ENCODE data around the gene LRRC41.
A peak's percentile ranks its signal among the peaks of the same experiment; 100 is the strongest.
"Not testable (repeated sequence)": the region's sequence is repeated elsewhere in the genome, so short reads cannot be mapped to it uniquely, and the experiment has no call there.

The LRRC41 gene

DNA sequence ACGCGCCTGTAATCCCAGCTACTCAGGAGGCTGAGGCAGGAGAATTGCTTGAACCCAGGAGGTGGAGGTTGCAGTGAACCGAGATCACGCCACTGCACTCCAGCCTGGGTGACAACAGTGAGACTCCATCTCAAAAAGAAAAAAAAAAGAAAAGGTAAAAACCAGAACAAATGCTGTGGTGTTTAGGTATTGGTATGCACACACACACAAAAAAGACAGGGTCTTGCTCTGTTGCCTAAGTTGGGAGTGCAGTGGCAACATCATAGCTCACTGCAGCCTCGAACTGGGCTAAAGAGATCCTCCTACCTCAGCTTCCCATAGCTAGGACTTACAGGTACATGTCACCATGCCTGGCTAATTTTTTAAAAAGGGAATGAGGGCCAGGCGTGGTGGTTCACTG lies 15.9 kb upstream of the LRRC41 start:
- not testable (repeated sequence) for H3K4me3 ChIP-seq (ENCODE audit: low read depth in 1 of 2, low read length in 2 of 2); H3K27ac ChIP-seq (ENCODE audit: low read depth, low read length); H3K9ac ChIP-seq (ENCODE audit: low read length); H3K27me3 ChIP-seq (ENCODE audit: control insufficient read depth in 1 of 2, insufficient read depth in 2 of 2, low read length in 2 of 2); H3K9me3 ChIP-seq (ENCODE audit: low read length); H3K4me1 ChIP-seq (ENCODE audit: insufficient read depth, low read length)
- H3K36me3 ChIP-seq (ENCODE audit: insufficient read depth, low read length), result peaks cover 20% of the 10 kb centered on the region

DNA sequence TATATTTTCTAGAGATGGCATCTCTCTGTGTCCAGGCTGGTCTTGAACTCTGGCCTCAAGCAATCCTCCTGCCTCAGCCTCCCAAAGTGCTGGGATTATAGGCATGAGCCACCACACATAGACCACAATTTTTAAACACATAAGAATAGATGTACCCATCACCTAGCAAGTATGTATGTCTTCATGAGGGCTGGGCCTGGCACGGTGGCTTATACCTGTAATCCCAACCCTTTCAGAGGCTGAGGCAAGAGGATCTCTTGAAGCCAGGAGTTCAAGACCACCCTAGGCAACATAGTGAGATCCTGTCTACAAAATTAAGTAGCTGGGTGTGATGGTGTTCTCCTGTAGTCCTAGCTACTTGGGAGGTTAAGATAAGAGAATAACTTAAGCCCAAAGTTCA lies 13.9 kb upstream of the LRRC41 start:
- Histone ChIP-seq H3K4me3 (ENCODE audit: low read depth in 1 of 2, low read length in 2 of 2) (no peak overlapping the region), H3K4me1 (ENCODE audit: insufficient read depth, low read length) (no peaks in the 10 kb centered on the region), H3K27ac (ENCODE audit: low read depth, low read length) (no peak overlapping the region), H3K27me3 (ENCODE audit: control insufficient read depth in 1 of 2, insufficient read depth in 2 of 2, low read length in 2 of 2) (no peaks in the 10 kb centered on the region), H3K9ac (ENCODE audit: low read length) (no peak overlapping the region), H3K9me3 (ENCODE audit: low read length) (no peaks in the 10 kb centered on the region), H3K36me3 (ENCODE audit: insufficient read depth, low read length) (peaks cover 34% of the 10 kb centered on the region)

DNA sequence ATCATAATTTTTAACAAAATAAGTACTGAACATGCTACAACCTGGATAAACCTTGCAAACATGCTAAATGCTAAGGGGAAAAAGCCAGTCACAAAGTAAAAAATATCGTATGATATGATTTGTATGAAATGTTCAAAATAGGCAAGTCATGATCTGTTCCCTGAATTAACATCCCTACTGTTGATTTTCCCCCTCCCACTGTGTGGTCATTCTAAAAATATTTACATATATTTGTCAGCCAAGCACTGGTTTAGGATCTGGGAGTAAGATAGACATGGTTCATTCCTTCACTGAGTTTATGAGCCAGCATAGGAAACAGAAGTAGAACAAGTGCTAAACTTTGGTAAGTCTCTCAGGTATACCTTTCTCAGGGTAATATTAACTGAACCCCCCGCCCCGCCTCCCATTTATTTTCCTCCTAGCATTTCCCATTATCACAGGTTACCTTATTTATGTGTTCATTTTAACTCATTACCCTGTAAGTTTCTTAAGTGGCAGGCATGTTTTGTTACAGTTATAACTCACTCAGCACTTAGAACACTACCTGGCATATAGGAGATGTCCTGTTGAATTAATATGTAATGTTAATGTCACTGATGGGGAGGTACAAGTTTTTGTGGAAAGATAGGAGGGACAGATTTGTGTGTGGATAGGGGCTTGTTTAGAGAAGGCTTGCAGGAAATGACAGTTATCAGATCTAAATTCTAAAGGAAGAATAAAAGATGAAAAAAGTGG lies 12.4 kb upstream of the LRRC41 start:
- H3K27ac ChIP-seq (ENCODE audit: low read depth, low read length), result no peak overlapping the region
- no peak overlapping the region for H3K9ac ChIP-seq (ENCODE audit: low read length)
- H3K9me3 ChIP-seq (ENCODE audit: low read length), result no peaks in the 10 kb centered on the region
- H3K4me1 ChIP-seq (ENCODE audit: insufficient read depth, low read length), result no peaks in the 10 kb centered on the region
- peaks cover 42% of the 10 kb centered on the region for H3K36me3 ChIP-seq (ENCODE audit: insufficient read depth, low read length)
- no peak overlapping the region for H3K4me3 ChIP-seq (ENCODE audit: low read depth in 1 of 2, low read length in 2 of 2)
- no peaks in the 10 kb centered on the region for H3K27me3 ChIP-seq (ENCODE audit: control insufficient read depth in 1 of 2, insufficient read depth in 2 of 2, low read length in 2 of 2)

DNA sequence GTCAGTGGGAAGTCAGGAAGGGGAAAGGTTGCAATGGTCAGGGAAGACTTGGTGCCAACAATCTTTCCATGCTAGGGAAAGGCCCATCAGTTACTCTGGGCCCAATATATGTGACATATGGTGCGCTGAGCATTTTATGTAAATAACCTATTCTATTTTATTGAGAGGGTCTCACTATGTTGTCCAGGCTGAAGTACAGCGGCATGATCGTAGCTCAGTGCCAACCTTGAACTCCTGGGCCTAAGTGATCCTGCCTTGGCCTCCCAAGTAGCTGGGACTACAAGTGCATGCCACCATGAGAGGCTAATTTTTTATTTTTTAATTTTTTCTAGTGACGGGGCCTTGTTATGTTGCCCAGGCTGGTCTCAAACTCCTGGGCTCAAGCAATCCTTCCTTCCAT lies 6.9 kb upstream of the LRRC41 start:
- H3K9ac ChIP-seq (ENCODE audit: low read length), result no peak overlapping the region
- H3K27ac ChIP-seq (ENCODE audit: low read depth, low read length), result no peak overlapping the region
- peaks cover 8% of the 10 kb centered on the region for H3K4me1 ChIP-seq (ENCODE audit: insufficient read depth, low read length)
- peaks cover 41% of the 10 kb centered on the region for H3K36me3 ChIP-seq (ENCODE audit: insufficient read depth, low read length)
- no peaks in the 10 kb centered on the region for H3K9me3 ChIP-seq (ENCODE audit: low read length)
- H3K4me3 ChIP-seq (ENCODE audit: low read depth in 1 of 2, low read length in 2 of 2), result no peak overlapping the region
- no peaks in the 10 kb centered on the region for H3K27me3 ChIP-seq (ENCODE audit: control insufficient read depth in 1 of 2, insufficient read depth in 2 of 2, low read length in 2 of 2)

DNA sequence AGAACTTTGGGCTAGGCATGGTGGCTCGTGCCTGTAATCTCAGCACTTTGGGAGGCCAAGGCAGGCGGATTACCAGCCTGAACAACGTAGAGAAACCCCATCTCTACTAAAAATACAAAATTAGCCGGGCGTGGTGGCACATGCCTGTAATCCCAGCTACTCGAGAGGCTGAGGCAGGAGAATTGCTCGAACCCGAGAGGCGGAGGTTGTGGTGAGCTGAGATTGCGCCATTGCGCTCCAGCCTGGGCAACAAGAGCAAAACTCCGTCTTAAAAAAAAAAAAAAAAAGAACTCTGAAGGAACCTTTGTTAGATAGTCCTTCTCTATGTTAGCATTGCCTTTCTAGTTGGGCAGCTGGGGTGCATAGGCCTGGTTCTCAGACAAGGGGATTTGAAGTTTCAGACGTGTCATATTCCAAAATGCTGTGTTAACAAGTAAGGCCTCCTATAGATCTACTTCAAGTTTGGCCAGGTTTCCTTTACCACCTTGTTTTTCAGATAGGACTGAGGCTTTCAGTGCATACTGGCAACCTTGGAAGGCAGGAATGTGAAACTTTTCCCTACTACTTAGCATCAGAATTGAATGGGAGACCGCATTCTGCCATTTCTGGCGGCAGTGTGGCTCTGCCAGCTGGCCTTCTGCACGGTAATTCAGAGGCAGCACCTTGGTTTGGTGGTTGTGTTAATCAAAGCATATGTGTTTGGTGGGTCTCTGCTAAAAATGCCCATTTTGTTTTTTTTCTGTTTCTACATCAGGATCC lies 6.2 kb upstream of the LRRC41 start:
- H3K9me3 ChIP-seq (ENCODE audit: low read length), result no peaks in the 10 kb centered on the region
- H3K4me1 ChIP-seq (ENCODE audit: insufficient read depth, low read length), result peaks cover 13% of the 10 kb centered on the region
- no peaks in the 10 kb centered on the region for H3K27me3 ChIP-seq (ENCODE audit: control insufficient read depth in 1 of 2, insufficient read depth in 2 of 2, low read length in 2 of 2)
- no peak overlapping the region for H3K27ac ChIP-seq (ENCODE audit: low read depth, low read length)
- no peak overlapping the region for H3K9ac ChIP-seq (ENCODE audit: low read length)
- peaks cover 38% of the 10 kb centered on the region for H3K36me3 ChIP-seq (ENCODE audit: insufficient read depth, low read length)
- H3K4me3 ChIP-seq (ENCODE audit: low read depth in 1 of 2, low read length in 2 of 2), result no peak overlapping the region

DNA sequence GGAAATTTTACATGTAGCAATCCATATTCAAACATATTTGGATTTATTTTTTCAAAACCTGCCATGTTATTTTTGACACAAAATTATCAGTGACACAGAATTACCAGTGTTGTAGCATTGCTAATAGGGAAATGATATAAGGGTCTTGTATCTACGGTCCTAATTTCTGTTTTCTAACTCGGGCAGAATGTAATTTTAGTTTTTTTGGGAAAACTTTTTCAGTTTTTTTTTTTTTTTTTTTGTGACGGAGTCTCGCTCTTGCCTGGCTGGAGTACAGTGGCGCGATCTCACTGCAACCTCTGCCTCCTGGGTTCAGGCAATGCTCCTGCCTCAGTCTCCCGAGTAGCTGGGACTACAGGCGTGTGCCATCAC lies 2.7 kb upstream of the LRRC41 start:
- H3K4me3 ChIP-seq (ENCODE audit: low read depth in 1 of 2, low read length in 2 of 2), result no peak overlapping the region
- H3K27me3 ChIP-seq (ENCODE audit: control insufficient read depth in 1 of 2, insufficient read depth in 2 of 2, low read length in 2 of 2), result no peaks in the 10 kb centered on the region
- H3K27ac ChIP-seq (ENCODE audit: low read depth, low read length), result no peak overlapping the region
- no peak overlapping the region for H3K9ac ChIP-seq (ENCODE audit: low read length)
- peaks cover 18% of the 10 kb centered on the region for H3K4me1 ChIP-seq (ENCODE audit: insufficient read depth, low read length)
- no peaks in the 10 kb centered on the region for H3K9me3 ChIP-seq (ENCODE audit: low read length)
- peaks cover 13% of the 10 kb centered on the region for H3K36me3 ChIP-seq (ENCODE audit: insufficient read depth, low read length)

DNA sequence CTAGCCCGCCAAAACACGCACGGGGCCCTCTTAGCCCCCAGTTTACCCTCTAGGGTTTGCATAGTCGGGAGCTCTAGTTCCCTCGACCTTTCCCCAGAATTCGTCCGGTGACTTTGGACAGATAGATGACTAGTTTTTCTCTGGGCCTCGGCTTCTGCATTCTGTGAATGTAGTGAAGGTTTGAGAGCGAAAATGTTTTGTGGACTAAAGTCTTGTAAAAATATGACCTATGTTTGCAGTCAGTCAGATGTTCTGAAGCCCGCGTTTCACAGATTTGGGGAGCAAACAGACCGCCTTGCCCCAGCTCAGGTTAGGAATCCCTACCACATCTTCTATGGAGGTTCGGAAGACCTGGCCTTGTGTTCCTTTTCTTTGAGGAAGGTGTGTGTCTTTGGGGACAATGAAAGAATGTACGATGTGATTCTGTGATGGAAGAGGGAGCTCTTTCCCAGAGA lies 483 bp upstream of the LRRC41 start:
- Histone ChIP-seq H3K36me3 (ENCODE audit: insufficient read depth, low read length) (no peaks in the 10 kb centered on the region), H3K9ac (ENCODE audit: low read length) (peak overlapping the region; percentile 76), H3K27me3 (ENCODE audit: control insufficient read depth in 1 of 2, insufficient read depth in 2 of 2, low read length in 2 of 2) (no peaks in the 10 kb centered on the region), H3K9me3 (ENCODE audit: low read length) (no peaks in the 10 kb centered on the region), H3K4me1 (ENCODE audit: insufficient read depth, low read length) (peaks cover 32% of the 10 kb centered on the region), H3K27ac (ENCODE audit: low read depth, low read length) (peak overlapping the region; percentile 86), H3K4me3 (ENCODE audit: low read depth in 1 of 2, low read length in 2 of 2) (peak overlapping the region; percentile 57 to 96)

DNA sequence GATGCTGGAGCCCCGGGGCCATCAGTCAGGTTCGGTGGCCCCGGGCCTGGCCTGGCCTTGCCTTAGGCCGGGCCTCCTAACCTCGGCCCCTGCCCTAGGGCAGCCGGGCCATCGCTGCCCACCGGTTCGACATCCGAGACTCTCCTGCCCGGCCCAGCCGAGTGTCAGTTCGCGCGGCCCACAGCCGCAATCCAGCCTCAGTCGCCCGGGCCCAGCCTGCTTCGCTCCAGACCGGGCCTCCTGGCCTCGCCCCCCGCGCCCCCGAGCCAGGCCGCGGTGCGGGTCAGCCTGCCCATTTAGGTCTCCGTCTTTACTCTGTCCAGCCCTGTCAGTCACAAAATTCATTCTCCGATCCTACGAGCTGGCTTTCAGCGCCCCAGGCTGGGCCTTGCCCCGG lies 777 bp downstream of the LRRC41 start:
- H3K27ac ChIP-seq (ENCODE audit: low read depth, low read length), result peak overlapping the region; percentile 86
- H3K4me3 ChIP-seq (ENCODE audit: low read depth in 1 of 2, low read length in 2 of 2), result peak overlapping the region; percentile 89 to 96
- peak overlapping the region; percentile 98 for H3K9ac ChIP-seq (ENCODE audit: low read length)
- H3K9me3 ChIP-seq (ENCODE audit: low read length), result no peaks in the 10 kb centered on the region
- H3K4me1 ChIP-seq (ENCODE audit: insufficient read depth, low read length), result peaks cover 36% of the 10 kb centered on the region
- peaks cover 4% of the 10 kb centered on the region for H3K36me3 ChIP-seq (ENCODE audit: insufficient read depth, low read length)
- no peaks in the 10 kb centered on the region for H3K27me3 ChIP-seq (ENCODE audit: control insufficient read depth in 1 of 2, insufficient read depth in 2 of 2, low read length in 2 of 2)

DNA sequence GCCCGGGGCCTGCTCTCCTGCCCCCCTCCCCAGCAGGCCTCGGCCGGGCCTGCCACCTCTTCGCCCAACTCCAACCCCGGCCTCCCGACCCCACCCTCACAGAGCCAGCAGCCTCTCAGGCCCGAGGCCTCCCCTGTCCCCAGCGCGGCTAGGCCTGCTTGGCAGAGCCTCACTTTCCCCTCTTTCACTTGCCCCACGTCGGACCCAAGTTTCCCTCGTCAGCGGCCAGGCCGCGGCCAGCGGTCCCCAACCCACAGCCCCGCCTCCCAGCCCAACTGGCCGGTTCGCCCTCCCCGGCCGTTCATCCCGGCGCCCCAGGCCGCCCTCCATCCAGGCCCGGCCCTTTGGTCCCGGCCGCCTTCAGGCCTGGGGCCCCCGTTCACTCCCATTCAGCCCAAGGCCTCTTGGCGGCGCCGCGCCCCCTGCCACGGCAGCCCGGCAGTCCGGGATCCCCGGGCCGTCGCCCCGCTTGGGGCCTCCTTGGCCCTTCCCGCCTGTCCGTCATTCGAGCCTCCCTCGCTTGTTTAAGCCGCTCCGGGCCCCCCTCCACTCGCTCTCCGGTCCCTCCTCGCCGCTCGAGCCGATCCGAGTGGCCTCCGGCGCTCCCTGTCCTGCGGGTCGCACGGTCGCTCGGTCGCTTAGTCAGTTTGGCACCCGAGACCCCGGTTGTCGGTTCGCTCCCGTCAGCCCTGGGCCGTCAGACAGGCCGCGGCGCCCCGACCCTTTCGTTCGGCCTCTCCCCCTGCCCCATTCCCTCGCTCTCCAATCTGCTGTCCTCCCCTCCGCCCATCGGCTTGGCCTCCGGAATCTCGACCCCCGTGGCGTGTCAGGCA lies 1.4 kb downstream of the LRRC41 start:
- Histone ChIP-seq H3K4me3 (ENCODE audit: low read depth in 1 of 2, low read length in 2 of 2) (peak overlapping the region; percentile 89 to 96), H3K27me3 (ENCODE audit: control insufficient read depth in 1 of 2, insufficient read depth in 2 of 2, low read length in 2 of 2) (no peaks in the 10 kb centered on the region), H3K9me3 (ENCODE audit: low read length) (no peaks in the 10 kb centered on the region), H3K4me1 (ENCODE audit: insufficient read depth, low read length) (peaks cover 30% of the 10 kb centered on the region), H3K36me3 (ENCODE audit: insufficient read depth, low read length) (peaks cover 10% of the 10 kb centered on the region), H3K27ac (ENCODE audit: low read depth, low read length) (peak overlapping the region; percentile 86), H3K9ac (ENCODE audit: low read length) (peak overlapping the region; percentile 98)

DNA sequence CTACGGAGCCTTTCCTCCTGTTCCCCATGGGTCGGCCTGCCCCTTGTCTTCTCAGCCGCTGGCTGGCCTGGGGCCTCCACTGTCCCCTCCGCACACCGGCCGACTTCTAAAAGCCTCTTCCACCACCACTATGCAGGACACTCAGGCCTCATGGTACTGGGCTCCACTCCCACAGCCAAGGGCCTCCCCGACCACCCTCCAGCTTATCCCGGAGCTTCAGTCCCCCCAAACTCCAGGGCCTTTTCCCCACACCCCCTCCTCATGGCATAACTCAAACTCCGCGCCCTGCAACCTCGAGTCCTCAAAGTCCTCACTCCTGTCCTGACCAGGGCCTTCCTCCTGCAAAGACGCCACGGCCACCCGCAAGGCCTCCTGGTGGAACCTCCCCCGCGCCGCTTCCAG lies 2.0 kb downstream of the LRRC41 start:
- H3K27ac ChIP-seq (ENCODE audit: low read depth, low read length), result peak overlapping the region; percentile 86
- H3K9me3 ChIP-seq (ENCODE audit: low read length), result no peaks in the 10 kb centered on the region
- H3K4me3 ChIP-seq (ENCODE audit: low read depth in 1 of 2, low read length in 2 of 2), result peak overlapping the region; percentile 89 to 96
- H3K36me3 ChIP-seq (ENCODE audit: insufficient read depth, low read length), result peaks cover 16% of the 10 kb centered on the region
- H3K9ac ChIP-seq (ENCODE audit: low read length), result peak overlapping the region; percentile 98
- H3K27me3 ChIP-seq (ENCODE audit: control insufficient read depth in 1 of 2, insufficient read depth in 2 of 2, low read length in 2 of 2), result no peaks in the 10 kb centered on the region
- H3K4me1 ChIP-seq (ENCODE audit: insufficient read depth, low read length), result peaks cover 30% of the 10 kb centered on the region

DNA sequence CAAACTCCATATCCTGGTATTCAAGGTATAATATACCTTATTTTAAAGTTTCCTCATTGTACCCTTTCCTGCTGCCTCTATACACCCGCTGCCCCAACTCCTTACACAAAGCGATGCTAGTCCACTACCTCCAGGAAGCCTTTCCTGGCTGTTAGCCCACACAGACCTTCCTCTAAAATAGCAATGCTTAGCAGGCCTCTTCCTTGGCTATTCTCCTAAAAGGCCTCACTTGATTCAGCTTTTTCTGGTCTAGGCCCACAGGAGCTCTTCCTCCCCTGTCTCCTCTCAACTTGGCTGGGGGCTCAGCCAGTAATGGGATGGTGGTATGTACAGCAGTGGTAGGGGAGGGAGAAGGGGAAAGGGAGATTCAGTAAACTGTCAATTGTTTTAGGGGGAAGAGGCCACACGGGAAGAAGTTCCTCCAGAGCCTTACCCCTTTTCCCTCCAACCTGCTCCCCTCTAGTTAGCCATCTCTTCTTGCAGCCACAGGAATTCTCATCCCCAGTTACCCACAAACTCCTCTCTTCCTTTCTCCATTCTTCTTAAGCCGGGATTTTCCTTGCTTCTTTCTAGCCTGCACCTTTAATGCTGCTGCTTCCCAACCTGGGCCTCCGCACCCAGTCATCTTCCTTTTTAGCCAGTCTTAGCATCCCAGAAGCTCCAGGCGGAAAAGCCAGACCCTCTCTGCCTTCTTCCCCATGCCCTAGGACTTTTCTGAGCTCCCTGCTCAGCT lies 2.6 kb downstream of the LRRC41 start:
- Histone ChIP-seq H3K9me3 (ENCODE audit: low read length) (no peaks in the 10 kb centered on the region), H3K4me1 (ENCODE audit: insufficient read depth, low read length) (peaks cover 30% of the 10 kb centered on the region), H3K27me3 (ENCODE audit: control insufficient read depth in 1 of 2, insufficient read depth in 2 of 2, low read length in 2 of 2) (no peaks in the 10 kb centered on the region), H3K36me3 (ENCODE audit: insufficient read depth, low read length) (peaks cover 19% of the 10 kb centered on the region), H3K27ac (ENCODE audit: low read depth, low read length) (peak overlapping the region; percentile 86), H3K4me3 (ENCODE audit: low read depth in 1 of 2, low read length in 2 of 2) (peak overlapping the region; percentile 89 to 96), H3K9ac (ENCODE audit: low read length) (peak overlapping the region; percentile 98)

All from muscle layer of colon (tissue), 2 donors.